ENCODE results near the gene IFNA7.
"Not testable (repeated sequence)": the region's sequence is repeated elsewhere in the genome, so short reads cannot be mapped to it uniquely, and the experiment has no call there.

Gene IFNA7

DNA sequence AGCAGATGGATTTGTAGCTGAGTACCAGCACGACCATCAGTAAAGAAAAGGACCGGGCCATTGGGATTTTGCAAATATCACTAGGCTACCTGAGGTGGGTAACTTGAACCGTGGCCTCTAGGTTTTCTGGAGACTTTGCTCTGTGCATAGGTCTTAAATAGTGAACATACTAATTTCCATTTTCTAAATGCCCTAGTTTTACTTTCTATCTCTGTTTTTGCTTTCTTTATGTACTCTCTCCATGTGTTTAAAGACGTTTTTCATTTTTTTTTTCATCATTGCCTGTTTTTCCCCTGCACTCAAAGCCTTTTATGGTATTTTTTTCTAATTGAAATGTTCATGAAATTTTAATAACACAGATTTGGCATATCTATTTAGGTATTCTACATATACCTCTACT lies at the start of gene IFNA7:
Gene IFNA7 (minus strand): TSS at position 101 of the 400 bp plus-strand sequence. CDS start 40 bp downstream, at position 61.
- DNase-seq = not testable (repeated sequence)

DNA sequence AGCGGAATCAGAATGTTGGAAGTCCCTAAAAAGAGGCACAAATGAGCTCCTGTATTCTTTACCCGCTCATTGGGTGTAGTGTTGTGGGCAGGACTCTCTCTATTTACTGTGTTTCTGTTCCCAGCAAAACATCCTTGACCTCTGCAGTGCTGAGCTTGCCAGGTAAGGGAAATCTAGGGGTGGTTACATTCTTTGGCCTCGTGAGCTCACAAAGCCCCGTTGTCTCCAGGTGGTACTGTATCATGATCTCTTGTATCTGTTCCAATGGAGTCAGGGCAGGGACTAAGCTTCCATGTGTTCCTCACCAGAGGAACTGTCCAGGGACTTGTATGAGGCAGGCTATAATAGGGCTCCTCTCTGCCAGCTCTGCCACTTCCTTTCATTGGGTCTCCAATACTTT lies 49.6 kb upstream of the IFNA7 start:
- DNase-seq = no peak

DNA sequence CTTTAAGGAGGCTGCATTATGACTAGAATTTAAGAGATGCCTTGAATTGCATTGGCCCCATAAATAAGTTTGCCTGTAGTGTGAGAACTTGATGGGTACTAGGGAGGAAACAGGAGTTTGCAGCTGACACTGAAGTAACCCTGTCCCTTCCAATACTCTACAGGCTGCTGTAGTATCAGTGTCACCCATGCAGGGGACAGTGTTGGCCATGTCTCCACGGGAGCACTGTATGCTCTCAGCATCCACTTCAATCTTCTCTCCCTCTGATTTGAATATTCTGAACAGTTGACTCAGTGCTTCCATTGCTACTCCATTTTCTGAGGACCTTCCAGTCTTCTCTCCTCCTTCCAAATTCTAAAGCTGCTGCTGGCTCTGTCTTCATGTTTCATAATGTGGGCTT lies 49.2 kb upstream of the IFNA7 start:
- no peak for DNase-seq

DNA sequence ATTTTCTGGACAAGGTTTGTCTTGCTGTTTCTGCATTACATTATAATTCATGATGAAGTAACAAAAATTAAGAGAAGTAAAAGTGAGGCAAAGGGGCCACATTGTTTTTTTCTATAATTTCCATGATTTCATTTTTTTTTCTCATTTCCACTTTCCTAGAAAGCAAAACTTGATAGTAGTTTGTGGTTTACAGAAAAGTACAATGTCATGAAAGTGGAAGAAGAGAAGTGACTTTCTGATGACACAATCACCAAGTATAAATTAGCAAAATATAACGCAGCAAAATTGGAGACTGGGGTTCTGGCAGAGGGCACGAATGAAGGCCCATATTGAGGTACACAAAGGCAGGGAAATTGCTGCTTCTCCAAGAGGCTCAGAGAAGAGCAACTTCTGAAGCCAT lies 42.8 kb upstream of the IFNA7 start:
- no peak for DNase-seq

DNA sequence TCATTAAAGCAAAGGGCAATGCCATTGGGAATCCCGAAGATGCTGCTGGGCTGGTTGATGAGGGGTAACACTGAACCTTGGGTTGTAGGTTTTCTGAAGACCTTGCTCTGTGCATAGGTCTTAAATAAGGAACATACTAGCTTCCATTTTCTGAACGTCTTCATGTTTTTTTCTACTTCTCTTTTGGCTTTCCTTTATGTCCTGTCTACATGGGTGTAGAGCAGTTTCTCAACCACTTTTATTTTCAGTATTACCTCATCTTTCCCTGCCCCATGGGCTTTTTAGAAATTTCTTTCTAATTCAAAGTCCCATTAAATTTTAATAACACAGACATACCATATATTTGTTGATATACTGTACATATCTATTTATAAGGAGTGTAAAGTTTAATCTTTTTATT lies 37.9 kb upstream of the IFNA7 start, which contains the start of gene IFNA14:
Gene IFNA14 (minus strand): TSS at position 95 of the 400 bp plus-strand sequence. CDS start 70 bp downstream, at position 25.
- no peak for DNase-seq

DNA sequence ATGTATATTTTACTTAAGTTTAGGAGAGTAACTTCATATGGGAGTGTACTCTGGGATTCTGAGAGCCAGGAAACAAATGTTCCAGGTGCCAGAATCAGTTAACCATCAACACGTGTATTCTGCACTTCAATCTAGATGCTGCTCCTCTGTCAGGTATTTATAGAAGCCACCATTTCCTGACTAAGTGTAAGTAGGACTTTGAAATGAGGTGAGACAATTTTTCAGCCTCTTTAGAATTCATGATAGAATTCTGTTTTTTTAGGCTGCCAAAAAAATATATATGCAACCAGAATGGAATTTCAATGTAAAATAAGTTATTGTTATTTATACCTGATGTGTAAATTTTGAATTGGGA lies 34.3 kb upstream of the IFNA7 start:
- DNase-seq = not testable (repeated sequence)

DNA sequence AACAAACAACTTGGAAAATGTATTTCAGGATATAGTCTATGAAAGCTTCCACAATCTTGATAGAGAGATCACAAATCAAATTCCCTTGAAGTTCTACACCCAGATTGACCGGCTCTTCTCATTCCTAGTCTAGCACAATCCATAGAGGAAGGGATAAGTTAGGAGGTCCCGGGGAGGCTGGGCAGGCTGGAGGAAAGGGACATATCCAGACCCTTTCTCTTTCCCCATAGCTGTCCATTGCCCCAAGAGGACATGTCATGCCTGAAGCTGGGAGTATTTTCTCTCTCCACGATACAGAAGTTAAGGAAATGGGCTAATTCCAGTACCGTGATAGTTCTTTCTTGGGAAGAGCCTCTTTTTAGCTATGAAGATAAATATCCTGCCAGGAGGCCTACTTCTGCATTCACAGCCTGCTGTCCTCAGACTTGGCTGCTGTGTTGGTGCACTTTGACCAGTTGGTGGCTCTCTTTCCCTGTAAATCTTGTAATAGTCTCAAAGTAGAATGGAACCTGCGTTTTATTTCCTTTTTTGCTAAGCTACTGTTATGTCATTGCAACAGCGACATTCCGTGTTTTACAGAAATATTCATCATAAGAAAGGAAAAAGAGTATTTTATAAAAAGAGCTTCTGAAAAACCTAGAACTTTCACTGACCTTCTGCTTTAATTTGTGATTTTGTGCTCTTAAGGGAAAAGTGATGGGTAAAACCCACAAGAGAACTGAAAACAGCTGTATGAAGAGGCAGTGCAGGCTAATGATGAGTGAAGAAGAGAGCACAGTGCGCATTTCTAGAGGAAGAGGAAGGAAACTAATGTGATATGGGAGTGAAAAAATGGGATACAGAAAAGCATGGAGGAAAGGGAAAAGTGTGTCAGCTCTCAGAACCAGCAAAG lies 33.7 kb upstream of the IFNA7 start:
- DNase-seq = peak in 1 of 2 experiments; percentile 24

DNA sequence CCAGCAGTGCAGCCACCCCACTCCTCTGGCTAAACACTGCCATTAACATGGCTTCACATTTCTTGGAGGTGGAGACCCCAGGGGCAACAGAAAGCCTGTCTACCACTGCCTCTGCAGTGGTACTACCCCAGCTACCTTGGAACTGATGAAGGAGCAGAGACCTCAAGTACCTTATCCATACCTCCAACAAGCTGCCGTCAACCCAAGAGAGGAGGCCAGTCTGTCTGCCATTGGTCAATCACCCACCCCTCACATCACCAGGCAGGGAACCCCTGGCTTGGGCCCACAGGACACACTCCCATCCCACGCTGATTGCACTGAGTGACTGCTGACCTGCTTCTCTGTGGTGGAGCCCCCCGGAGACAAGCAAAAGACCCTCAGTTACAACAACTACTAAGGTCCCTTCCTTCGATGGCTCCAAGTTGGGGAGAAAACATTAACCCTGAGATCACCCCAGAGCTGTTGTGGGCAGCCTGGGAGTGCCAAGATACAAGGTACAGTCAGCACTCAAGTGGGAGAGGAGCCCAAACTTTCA lies 32.2 kb upstream of the IFNA7 start:
- no peak for DNase-seq

DNA sequence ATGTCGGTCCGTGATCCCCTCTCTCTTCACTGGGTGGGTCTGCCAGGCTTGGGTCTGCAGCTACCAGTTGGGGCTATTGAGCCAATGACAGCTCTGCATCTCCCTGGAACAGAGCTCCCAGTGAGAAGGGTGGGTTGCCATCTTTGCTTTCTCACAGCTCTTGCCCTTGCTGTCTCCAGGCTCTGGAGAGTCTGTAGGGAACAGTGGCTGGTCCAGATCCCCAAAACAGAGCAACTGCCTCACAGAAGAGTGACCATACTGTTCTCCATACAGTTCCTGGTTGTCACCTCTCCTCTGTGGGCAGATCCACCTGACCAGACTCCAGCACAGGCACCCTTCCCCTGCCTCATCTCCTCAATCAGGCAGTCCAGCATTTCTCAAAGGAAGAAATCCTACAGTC lies 31.3 kb upstream of the IFNA7 start:
- no peak for DNase-seq

DNA sequence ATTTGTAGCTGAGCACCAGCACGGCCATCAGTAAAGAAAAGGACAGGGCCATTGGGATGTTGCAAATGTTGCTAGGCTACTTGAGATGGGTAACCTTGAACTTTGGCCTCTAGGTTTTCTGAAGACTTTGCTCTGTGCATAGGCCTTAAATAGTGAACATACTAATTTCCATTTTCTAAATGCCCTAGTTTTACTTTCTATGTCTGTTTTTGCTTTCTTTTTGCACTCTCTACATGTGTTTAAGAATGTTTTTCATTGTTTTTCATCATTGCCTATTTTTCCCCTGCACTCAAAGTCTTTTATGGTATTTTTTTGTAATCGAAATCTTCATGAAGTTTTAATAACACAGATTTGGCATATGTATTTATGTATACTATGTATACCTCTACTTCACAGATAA lies 26.1 kb upstream of the IFNA7 start, which contains the start of gene IFNA17:
Gene IFNA17 (minus strand): TSS at position 101 of the 400 bp plus-strand sequence. CDS start 49 bp downstream, at position 52.
- no peak for DNase-seq

DNA sequence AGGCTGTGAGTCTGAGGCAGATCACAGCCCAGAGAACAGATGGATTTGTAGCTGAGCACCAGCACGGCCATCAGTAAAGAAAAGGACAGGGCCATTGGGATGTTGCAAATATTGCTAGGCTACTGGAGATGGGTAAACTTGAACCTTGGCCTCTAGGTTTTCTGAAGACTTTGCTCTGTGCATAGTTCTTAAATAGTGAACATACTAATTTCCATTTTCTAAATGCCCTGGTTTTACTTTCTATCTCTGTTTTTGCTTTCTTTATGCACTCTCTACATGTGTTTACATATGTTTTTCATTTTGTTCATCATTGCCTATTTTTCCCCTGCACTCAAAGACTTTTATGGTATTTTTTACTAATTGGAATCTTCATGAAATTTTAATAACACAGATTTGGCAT lies 15.2 kb upstream of the IFNA7 start, which contains the start of gene IFNA16:
Gene IFNA16 (minus strand): TSS at position 101 of the 400 bp plus-strand sequence. CDS start 6 bp downstream, at position 95.
- DNase-seq = not testable (repeated sequence)

DNA sequence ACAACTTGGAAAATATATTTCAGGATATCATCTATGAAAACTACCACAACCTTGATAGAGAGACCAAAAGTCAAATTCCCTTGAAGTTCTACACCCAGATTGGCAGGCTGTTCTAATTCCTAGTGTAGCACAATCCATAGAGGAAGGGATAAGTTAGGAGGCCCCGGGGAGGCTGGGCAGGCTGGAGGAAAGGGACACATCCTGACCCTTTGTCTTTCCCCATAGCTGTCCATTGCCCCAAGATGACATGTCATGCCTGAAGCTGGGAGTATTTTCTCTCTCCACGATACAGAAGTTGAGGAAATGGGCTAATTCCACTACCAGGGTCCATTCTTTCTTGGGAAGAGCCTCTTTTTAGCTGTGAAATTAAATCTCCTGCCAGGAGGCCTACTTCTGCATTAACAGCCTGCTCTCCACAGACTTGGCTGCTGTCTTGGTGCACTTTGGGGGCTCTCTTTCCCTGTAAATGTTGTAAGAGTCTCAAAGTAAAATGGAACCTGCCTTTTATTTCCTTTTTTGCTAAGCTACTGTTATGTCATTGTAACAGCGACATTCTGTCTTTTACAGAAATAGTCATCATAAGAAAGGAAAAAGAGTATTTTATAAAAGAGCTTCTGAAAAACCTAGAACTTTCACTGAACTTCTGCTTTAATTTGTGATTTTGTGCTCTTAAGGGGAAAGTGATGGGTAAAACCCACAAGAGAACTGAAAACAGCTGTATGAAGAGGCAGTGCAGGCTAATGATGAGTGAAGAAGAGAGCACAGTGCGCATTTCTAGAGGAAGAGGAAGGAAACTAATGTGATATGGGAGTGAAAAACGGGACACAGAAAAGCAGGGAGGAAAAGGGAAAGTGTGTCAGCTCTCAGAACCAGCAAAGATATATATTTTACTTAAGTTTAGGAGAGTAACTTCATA lies 11.7 kb upstream of the IFNA7 start:
- DNase-seq = not testable (repeated sequence)

DNA sequence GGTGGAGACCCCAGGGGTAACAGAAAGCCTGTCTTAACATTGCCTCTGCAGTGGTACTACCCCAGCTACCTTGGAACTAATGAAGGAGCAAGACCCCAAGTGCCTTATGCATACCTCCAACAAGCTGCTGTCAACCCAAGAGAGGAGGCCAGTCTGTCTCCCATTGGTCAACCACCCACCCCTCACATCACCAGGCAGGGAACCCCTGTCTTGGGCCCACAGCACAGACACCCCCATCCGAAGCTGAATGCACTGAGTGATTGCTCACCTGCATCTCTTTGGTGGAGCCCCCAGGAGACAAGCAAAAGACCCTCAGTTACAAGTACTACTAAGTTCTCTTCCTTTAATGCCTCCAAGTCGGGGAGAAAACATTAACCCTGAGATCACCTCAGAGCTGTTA lies 10.2 kb upstream of the IFNA7 start:
- DNase-seq = not testable (repeated sequence)

DNA sequence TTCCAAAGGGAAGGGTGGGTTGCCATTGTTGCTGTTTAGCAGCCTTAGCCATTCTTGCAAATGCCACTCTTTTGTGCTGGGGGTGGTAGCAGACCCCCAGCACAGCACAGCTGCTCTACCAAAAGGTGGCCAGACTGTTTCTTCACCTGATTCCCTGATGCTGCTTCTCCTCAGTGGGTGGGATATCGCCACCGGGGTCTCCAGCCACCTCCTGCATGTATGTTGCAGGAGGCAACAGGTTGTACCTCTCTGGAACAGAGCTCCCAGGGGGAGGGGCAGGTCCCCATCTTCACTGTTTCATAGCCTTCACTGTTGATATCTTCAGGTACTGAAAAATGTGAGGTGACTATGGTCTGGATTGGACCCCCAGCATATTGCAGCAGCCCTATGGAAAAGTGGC lies 8.8 kb upstream of the IFNA7 start:
- DNase-seq = not testable (repeated sequence)

DNA sequence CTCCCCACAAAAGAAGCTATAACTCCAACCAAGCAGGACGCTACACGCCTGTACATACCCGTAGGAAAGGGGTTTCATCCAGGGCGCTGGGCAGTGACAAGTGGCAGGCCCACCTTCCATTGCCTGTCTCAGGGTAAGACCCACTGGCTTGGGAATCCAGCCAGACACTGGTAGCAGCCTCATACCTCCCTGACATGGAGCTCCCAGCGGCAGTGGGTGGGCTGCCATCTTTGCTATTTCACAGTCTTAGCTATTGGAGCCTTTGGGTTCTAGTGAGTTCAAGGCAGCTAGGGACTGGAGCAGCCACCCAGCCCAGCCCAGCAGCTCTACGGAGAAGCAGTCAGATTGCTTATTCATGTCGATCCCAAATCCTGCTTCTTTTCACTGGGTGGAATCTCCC lies 8.3 kb upstream of the IFNA7 start:
- DNase-seq = no peak

DNA sequence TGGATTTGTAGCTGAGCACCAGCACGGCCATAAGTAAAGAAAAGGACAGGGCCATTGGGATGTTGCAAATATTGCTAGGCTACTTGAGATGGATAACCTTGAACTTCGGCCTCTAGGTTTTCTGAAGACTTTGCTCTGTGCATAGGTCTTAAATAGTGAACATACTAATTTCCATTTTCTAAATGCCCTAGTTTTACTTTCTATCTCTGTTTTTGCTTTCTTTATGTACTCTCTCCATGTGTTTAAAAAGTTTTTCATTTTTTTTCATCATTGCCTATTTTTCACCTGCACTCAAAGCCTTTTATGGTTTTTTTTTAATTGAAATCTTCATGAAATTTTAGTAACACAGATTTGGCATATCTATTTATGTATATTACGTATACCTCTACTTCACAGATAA lies 5.0 kb upstream of the IFNA7 start, which contains the start of gene IFNA10:
Gene IFNA10 (minus strand): TSS at position 101 of the 400 bp plus-strand sequence. CDS start 46 bp downstream, at position 55.
- not testable (repeated sequence) for DNase-seq

DNA sequence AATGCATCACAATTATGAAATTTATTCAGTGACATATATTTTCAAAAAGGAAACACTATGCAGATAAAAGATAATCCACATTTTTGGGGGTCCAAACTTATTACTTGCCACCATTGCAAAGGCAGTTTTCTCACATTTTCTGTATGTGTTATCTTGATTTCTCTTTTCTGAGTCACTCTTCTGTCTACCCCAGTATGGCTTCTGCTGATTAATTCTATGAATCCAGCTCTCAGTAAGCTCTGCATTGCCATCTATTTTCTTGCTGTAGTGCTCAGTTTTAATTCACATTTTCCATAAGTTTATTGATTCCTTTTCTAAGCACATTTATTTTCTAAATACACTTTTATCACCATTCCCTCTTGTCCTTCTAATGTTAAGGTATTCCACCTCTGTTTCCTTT lies 3.2 kb upstream of the IFNA7 start:
- no peak for DNase-seq

DNA sequence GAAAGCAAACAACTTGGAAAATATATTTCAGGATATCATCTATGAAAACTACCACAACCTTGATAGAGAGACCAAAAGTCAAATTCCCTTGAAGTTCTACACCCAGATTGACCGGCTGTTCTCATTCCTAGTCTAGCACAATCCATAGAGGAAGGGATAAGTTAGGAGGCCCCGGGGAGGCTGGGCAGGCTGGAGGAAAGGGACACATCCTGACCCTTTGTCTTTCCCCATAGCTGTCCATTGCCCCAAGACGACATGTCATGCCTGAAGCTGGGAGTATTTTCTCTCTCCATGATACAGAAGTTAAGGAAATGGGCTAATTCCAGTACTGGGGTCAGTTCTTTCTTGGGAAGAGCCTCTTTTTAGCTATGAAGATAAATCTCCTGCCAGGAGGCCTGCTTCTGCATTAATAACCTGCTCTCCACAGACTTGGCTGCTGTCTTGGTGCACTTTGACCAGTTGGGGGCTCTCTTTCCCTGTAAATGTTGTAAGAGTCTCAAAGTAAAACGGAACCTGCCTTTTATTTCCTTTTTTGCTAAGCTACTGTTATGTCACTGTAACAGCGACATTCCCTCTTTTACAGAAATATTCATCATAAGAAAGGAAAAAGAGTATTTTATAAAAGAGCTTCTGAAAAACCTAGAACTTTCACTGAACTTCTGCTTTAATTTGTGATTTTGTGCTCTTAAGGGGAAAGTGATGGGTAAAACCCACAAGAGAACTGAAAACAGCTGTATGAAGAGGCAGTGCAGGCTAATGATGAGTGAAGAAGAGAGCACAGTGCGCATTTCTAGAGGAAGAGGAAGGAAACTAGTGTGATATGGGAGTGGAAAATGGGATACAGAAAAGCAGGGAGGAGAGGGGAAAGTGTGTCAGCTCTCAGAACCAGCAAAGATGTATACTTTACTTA lies 6.9 kb downstream of the IFNA7 start:
- not testable (repeated sequence) for DNase-seq

DNA sequence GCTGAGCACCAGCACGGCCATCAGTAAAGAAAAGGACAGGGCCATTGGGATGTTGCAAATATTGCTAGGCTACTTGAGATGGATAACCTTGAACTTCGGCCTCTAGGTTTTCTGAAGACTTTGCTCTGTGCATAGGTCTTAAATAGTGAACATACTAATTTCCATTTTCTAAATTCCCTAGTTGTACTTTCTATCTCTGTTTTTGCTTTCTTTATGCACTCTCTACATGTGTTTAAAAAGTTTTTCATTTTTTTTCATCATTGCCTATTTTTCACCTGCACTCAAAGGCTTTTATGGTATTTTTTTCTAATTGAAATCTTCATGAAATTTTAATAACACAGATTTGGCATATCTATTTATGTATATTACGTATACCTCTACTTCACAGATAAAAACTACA lies 14.5 kb downstream of the IFNA7 start, which contains the start of gene IFNA4:
Gene IFNA4 (minus strand): TSS at position 101 of the 400 bp plus-strand sequence. CDS start 56 bp downstream, at position 45.
- not testable (repeated sequence) for DNase-seq

DNA sequence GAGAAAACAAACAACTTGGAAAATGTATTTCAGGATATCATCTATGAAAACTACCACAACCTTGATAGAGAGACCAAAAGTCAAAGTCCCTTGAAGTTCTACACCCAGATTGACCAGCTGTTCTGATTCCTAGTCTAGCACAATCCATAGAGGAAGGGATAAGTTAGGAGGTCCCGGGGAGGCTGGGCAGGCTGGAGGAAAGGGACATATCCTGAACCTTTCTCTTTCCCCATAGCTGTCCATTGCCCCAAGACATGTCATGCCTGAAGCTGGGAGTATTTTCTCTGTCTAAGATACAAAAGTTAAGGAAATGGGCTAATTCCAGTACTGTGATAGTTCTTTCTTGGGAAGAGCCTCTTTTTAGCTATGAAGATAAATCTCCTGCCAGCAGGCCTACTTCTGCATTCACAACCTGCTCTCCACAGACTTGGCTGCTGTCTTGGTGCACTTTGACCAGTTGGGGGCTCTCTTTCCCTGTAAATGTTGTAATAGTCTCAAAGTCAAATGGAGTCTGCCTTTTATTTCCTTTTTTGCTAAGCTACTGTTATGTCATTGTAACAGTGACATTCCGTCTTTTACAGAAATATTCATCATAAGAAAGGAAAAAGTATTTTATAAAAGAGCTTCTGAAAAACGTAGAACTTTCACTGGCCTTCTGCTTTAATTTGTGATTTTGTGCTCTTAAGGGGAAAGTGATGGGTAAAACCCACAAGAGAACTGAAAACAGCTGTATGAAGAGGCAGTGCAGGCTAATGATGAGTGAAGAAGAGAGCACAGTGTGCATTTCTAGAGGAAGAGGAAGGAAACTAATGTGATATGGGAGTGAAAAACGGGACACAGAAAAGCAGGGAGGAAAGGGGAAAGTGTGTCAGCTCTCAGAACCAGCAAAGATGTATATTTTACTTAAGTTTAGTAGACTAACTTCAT lies 18.9 kb downstream of the IFNA7 start:
- DNase-seq = not testable (repeated sequence)
